Activated CD4-positive, CD25-positive, alpha-beta regulatory T cell treated with anti-CD3 and anti-CD28 coated beads, Interleukin-2, amount 50 U/mL, for 16 hours (primary cell): ENCODE measurements around the gene TLE2.
"Not testable (repeated sequence)": the region's sequence is repeated elsewhere in the genome, so short reads cannot be mapped to it uniquely, and the experiment has no call there.

Experiments
- DNase-seq: peaks from one replicate; pipeline ENCODE4 v3.0.0-alpha.2; 2020; ENCODE audit warnings: low read depth, low spot score

TLE2 gene

DNA sequence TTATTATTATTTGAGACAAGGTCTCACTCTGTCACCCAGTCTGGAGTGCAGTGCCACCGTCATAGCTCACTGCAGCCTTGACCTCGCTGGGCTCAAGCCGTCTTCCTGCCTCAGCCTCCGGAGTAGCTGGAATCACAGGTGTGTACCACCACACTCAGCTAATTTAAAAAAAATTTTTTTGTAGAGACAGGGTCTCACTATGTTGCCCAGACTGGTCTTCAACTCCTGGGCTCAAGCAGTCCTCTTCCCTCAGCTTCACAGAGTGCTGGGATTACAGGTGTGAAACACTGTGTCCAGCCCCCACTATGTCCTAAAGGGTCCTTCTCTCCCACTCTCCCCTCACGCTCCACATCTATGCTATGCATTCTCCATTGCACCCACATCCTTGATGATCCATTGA lies 9.1 kb upstream of the TLE2 start:
- DNase-seq = no peak

GRCh38 chr19:3036977-3037544 lies 8.0 kb upstream of the TLE2 start:
- not testable (repeated sequence) for DNase-seq

DNA sequence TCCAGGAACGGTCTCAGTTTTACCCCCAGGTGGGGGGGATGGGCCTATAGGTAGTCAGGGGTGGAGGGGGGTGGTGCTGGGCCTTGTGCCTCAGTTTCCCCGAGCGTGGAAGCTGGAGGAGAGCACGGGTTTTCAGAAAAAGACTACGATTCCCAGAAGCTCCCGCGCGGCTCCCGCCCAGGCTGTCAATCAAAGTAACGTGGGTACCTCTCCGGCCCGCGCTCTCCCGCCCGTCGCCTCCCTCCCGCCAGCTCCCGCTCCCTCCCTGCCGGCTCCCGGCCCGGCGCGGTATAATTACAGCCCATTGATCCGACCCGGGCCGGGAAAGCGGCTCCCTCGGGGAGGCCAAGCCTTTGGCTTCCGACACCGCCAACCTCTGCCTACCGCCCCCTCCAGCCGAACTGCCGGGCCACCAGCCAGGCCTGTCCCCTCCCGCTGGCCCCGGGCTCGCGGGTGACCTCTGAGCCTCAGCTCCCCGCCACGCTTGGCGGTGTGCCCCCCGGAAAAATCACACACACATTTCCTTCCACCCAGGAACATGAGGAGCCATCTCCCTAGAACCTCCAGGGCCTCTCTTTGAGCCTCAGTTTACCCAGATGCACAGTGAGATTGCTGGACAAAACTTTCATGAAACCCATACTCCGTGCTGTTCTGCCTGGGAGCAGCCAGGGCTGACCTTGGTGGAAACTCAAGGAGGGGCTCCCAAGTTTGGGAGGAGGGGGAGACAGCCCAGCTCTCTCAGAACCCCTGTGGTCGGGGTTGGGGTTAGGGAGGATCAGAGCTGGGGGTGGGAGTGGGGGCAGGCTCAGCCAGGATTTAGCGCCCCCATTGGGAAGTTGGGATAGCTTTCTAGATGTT lies 7.3 kb upstream of the TLE2 start:
- peak; percentile 54 for DNase-seq

DNA sequence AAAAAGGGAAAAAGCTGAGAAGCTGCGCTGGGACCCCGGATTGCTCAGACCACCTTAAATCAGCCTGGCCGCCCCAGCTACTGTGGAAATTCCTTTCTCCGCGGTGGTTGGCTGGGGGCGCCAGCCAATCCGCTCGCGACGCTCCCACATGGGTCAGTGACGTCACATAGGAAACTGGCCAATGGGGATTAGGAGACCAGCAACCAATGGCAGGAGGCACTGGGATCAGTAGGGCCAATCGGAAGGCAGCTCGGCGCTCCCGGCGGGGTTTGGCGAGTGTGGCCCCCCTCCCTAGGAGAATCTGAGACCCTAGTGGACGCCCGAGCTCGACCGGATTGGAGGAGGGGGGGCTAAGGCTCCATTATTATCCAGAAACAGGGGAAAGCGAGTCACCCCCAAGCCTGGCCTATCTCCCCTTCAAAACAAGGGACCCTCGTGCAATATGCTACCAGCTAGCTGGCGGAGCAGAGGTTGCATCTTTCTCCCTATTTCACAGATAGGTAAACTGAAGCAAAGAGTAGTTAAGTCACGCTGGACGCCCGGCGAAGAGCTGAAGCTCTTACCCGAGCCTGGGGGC lies 6.5 kb upstream of the TLE2 start:
- peak; percentile 92 for DNase-seq

- no peak for DNase-seq
Measured at GRCh38 chr19:3034656-3035541, 5.8 kb upstream of the TLE2 start.

DNA sequence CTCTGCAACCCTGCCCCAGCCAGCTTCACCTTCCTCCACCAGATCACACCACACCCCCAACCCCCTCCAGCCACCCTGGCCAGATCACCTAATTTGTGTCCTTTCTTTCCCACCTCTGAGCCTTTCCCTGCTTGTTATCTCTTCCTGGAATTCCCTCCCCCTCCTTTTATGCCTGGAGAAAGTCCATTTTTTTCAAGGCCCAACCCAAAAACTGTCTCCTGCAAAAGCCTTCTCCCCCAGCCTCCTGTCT lies 5.3 kb upstream of the TLE2 start:
- no peak for DNase-seq

DNA sequence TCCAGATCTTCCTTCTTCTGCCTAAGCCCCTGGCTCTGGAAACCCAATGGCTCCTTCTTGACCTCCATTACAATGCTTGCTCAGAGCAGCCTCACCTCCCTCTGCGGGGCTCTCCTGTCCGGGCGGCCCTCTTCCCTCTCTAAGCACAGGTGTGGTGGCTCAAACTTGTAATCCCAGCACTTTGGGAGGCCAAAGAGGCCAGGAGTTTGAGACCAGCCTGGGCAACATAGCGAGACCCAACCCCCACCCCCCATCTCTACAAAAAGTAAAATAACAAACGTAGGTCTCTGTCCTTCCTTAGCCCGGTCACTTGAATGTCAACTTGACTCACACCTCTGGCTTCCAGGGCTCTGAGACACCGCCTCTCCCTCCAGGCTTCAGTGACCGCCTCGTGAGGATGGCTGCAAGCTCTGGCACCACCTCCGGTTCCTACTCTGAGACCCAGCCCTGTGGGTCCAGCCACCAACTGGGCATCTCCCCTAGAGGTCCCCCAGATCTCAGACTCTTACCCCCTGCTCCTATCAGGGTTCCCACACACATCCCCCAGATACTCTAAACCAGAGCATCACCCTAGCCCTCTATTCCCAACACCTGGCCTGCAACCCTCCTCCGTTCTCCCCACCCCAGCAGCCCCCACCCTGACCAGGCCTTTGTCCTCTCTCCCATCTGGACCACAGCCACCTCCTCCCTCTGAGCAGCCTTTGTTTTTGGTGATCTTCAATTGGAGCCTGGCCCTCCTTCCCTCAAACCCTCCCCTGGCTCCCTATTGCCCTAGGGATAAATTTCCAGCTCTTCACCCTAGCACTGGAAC lies 4.7 kb upstream of the TLE2 start:
- DNase-seq = no peak

DNA sequence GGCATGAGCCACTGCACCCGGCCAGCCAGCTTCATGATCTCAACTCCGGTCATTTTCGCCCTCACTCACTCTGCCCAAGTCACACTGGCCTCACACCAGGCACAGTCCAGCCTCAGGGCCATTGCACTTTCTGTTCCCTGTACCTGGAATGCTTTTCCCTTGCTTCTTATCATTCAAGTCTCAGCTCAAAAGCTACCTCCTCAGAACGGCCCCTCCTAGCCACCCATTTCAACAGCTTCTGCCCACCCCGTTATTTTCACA lies 2.5 kb upstream of the TLE2 start:
- no peak for DNase-seq

DNA sequence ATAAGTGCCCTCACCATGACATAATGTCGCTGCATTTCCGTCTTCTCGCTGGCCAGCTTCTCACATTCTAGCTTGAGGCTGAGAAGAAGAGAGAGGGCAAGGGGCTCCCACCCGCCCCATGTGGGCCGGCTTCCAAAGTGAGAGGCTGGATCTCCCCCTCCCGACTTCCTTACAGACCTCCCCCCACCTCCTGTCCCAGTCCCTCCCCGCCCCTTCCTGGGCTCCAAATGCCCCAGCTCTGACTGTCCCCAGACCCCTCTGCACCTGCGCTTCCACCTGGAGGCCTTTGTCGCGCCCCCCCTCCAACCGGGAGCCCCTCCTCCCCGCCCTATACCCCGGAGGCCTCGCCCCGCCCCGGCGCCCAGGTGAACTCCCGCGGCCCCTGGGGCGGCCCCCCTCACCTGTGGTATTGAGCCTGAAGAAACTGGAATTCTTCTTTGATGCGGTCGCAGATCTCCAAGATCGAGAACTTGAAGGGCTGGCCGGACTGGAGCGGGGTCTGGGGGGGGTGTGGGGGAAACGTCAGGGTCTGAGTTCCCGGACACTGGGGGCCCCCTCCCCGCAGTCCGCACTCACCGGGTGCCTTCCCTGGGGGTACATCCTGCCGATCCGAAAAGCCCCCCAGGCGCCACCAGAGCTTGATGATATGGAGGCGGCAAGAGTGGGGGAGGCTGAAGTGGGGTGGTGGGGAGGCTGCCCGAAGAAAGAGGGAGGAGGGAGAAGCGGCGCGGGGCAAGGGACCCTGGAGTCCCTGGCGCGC lies 595 bp downstream of the TLE2 start:
- no peak for DNase-seq

GRCh38 chr19:3027981-3028304 lies 1.1 kb downstream of the TLE2 start:
- no peak for DNase-seq

DNA sequence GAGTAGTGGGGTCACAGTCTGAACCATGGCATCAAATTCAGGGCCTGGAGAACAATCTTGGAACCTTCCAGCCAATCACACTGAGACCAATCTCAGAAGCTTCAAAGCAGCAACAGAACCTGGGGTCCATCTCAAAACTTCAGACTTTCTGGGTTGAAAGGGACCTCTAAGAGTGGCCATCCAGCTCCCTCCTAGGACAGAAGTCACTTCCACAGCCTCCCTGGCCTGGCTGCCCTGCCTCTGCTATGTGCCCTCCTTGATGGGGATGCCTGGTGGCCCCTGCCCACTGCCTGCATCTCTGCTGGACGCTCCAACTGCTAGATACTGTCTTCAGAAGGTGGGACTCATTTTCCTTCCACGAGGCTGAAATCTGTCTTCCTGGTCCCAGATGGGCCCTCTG lies 1.8 kb downstream of the TLE2 start:
- no peak for DNase-seq

- DNase-seq = no peak
Measured at GRCh38 chr19:3026768-3027167, 2.3 kb downstream of the TLE2 start.

DNA sequence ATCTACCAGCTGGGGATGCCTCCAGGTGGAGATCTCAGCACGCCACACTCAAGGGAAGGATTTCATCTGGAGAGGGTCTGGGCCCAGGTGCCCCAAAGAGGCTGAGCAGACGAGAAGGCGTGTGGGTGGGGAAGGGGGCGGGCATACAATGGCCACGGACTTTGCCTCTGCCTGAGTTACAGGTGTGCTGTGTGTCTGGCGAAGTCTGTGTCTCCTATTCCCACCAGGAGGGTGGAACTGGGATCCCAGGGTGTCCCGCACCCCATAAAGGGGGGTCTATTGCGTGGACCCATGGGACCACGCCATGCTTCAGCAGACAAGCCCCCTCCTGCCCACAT lies 3.6 kb downstream of the TLE2 start:
- no peak for DNase-seq

GRCh38 chr19:3024870-3025548 lies 4.1 kb downstream of the TLE2 start:
- no peak for DNase-seq

GRCh38 chr19:3024509-3024869 lies 4.6 kb downstream of the TLE2 start:
- DNase-seq = no peak

DNA sequence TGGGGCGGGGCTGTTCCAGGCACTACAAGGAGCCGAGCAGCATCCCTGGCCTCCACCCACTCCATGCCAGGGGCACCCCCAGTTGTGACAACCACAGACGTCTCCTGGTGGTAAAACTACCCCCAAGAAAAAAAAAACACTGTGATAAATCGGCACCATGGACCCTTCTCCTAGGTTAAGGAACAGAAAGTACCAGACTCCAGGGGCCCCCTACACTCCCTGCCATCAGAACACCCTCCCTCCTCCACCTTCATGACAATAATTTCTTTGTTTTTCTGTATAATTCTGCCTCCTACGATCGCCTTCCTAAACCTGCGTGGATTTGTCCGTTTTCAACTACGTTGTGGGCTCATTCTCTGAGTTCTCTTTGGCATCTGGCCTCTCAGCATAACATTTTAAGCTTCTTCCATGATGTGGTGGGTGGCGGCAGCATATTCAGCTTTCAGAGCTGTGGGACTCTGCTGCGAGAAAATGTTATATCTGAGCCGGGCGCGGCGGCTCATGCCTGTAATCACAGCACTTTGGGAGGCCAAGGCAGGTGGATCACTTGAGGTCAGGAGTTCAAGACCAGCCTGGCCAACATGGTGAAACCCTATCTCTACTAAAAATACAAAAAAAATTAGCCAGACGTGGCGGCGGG lies 8.6 kb downstream of the TLE2 start:
- no peak for DNase-seq

- no peak for DNase-seq
Measured at GRCh38 chr19:3019211-3019854, 9.7 kb downstream of the TLE2 start.

DNA sequence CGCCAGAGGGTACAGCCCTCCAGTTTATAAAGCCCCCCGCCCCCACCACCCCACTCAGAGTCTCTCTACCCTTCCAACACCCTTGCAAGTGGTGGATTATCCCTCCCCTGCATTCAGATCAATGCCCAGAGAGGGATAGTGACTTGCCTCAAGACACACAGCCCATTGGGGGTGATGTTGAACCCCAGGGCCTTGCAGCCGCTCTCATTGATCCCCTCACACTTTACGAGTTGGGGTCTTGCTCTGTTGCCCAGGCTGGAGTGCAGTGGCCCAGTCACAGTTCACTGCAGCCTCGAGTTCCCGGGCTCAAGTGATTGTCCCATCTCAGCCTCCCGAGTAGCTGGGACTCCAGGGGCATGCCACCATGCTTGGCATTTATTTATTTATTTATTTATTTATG lies 11.2 kb downstream of the TLE2 start:
- no peak for DNase-seq

DNA sequence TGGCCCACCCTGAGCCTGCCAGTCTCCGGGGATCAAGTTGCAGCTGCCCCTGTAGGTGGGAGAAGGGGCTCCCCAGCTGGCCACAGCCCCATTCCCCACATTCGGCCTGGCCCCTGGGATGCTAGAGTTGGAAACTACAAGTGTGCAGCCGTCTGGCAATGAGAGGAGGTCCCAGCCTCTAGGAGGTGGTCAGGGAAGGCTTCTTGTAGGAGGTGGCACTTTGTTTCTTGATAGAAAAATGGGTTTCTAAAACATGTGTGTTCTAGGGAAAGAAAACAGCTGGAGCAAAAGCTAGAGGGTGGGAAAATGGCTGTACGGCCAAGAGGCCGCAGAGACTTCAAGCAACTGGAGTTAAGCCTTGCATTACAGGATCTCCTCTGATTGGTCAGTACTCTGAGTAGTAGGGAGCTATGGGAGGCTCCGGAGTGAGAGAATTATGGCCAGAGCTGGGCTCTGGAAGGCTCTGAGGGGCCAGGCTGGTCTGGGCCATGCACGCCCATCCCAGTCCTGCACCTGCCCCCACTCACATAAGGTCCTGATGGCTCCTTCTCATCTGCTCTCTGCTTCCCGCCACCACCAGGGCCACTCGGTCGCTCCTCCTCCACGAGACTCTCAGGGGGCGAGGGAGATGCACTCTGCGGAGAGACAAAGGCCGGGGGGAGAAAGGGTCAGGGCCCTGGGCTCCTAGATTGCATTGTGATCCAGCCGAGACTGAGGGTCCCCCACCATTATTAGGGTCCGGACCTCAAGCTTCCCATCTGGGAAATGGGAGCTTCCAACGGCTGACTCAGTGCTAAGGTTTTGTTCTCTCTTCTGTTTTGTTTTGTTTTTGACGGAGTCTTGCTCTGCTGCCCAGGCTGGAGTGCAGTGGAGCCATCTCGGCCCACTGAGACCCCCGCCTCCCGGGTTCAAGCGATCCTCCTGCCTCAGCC lies 13.7 kb downstream of the TLE2 start:
- DNase-seq = no peak
